IMR-90 (cell line): ENCODE measurements around the gene PPDPF. TPM values are rescaled to one million over a fixed set of nuclear protein-coding genes. Genes with fewer than 3 reads are reported as not detected.

Experiments used
- ATAC-seq: fragments of 200-7000 bp; cut with Tn5 transposase; 2 replicates; pipeline ENCODE4 v1.9.1; 2020; ENCODE audit warnings: low read depth, mild to moderate bottlenecking, moderate library complexity
- BruUV-seq: library from RNA; stranded (reverse); fragments of 400-500 nt; replicated peaks from 2 replicates; lab custom pipeline; 2021; lab: Mats Ljungman, UMichigan
- CTCF ChIA-PET: fragments of 300-600 bp; formaldehyde crosslinking; extraction: SDS; loops from one replicate; lab custom pipeline; 2021; ENCODE audit warnings: antibody characterized with exemption; lab: Yijun Ruan, JAX
- POLR2A ChIA-PET: fragments of 300-600 bp; sonication (Branson Sonifier 250); formaldehyde crosslinking; loops from one replicate; lab custom pipeline; 2022; ENCODE audit warnings: antibody characterized with exemption; ENCODE audit not compliant: unreplicated experiment; lab: Charles Lee
- DNase-seq: peaks from one replicate; pipeline ENCODE4 v3.0.0; 2013
- H2AFZ ChIP-seq: replicated peaks from 2 replicates; pipeline ENCODE3; 2013; ENCODE audit warnings: low read length, mild to moderate bottlenecking; ENCODE audit not compliant: poor library complexity
- H2AK5ac ChIP-seq: 2 replicates; pipeline ENCODE4 v1.6.1; 2013; ENCODE audit warnings: low read depth, low read length, inconsistent platforms
- H2AK9ac ChIP-seq: replicated peaks from 2 replicates; pipeline ENCODE3; 2013; ENCODE audit warnings: mild to moderate bottlenecking, low read depth, low read length, moderate library complexity; ENCODE audit not compliant: poor library complexity
- H2BK120ac ChIP-seq: 2 replicates; pipeline ENCODE4 v1.6.1; 2013; ENCODE audit warnings: low read depth, low read length, inconsistent platforms
- H2BK15ac ChIP-seq: 3 replicates; pipeline ENCODE4 v1.6.1; 2013; ENCODE audit warnings: low read depth, low read length, inconsistent platforms
- H2BK20ac ChIP-seq: 2 replicates; pipeline ENCODE4 v1.6.1; 2013; ENCODE audit warnings: low read depth, mild to moderate bottlenecking, inconsistent platforms, low read length, moderate library complexity
- H2BK5ac ChIP-seq: 2 replicates; pipeline ENCODE4 v1.6.1; 2013; ENCODE audit warnings: mild to moderate bottlenecking, low read depth, low read length, inconsistent platforms; ENCODE audit not compliant: poor library complexity, severe bottlenecking
- H3K14ac ChIP-seq: replicated peaks from 2 replicates; pipeline ENCODE4 v1.6.1; 2013; ENCODE audit warnings: low read depth, low read length, inconsistent platforms
- H3K18ac ChIP-seq: 2 replicates; pipeline ENCODE4 v1.6.1; 2013; ENCODE audit warnings: low read depth, low read length, control low read depth
- H3K23ac ChIP-seq: 2 replicates; pipeline ENCODE4 v1.6.1; 2013; ENCODE audit warnings: low read depth, low read length, inconsistent platforms
- H3K27ac ChIP-seq: 2 replicates; pipeline ENCODE4 v1.5.1; 2013; ENCODE audit warnings: mild to moderate bottlenecking, control low read depth, low read length; ENCODE audit not compliant: insufficient read depth
- H3K27me3 ChIP-seq: 2 replicates; pipeline ENCODE4 v1.6.1; 2013; ENCODE audit warnings: low read length; ENCODE audit not compliant: control insufficient read depth, insufficient read depth
- H3K36me3 ChIP-seq: 2 replicates; pipeline ENCODE4 v1.6.1; 2013; ENCODE audit warnings: low read length, mixed read lengths; ENCODE audit not compliant: control insufficient read depth, insufficient read depth
- H3K4ac ChIP-seq: 2 replicates; pipeline ENCODE4 v1.6.1; 2013; ENCODE audit warnings: low read depth, low read length, inconsistent platforms
- H3K4me1 ChIP-seq: 2 replicates; pipeline ENCODE4 v1.6.1; 2013; ENCODE audit warnings: low read length, mixed read lengths; ENCODE audit not compliant: control insufficient read depth, insufficient read depth
- H3K4me2 ChIP-seq: 2 replicates; pipeline ENCODE4 v1.6.1; 2013; ENCODE audit warnings: low read depth, mild to moderate bottlenecking, control low read depth, low read length, moderate library complexity
- H3K4me3 ChIP-seq: 2 replicates; pipeline ENCODE4 v1.5.1; 2013; ENCODE audit warnings: low read depth, mild to moderate bottlenecking, control low read depth, low read length, moderate library complexity; ENCODE audit not compliant: insufficient read depth
- H3K56ac ChIP-seq: 2 replicates; pipeline ENCODE4 v1.6.1; 2013; ENCODE audit warnings: low read length, inconsistent platforms; ENCODE audit not compliant: insufficient read depth; ENCODE audit errors: extremely low read depth
- H3K79me1 ChIP-seq, 2 experiments: 2 replicates each; pipeline ENCODE4 v1.6.1; 2013; ENCODE audit warnings: low read length in 2 of 2, inconsistent platforms in 1 of 2, low read depth in 1 of 2
- H3K9ac ChIP-seq: 2 replicates; pipeline ENCODE4 v1.6.1; 2013; ENCODE audit warnings: low read depth, low read length, control low read depth
- H3K9me1 ChIP-seq: 2 replicates; pipeline ENCODE4 v1.6.1; 2013; ENCODE audit warnings: low read length, inconsistent platforms; ENCODE audit not compliant: insufficient read depth
- H3K9me3 ChIP-seq: 2 replicates; pipeline ENCODE4 v1.6.1; 2013; ENCODE audit warnings: low read length; ENCODE audit not compliant: control insufficient read depth, insufficient read depth
- H4K20me1 ChIP-seq: 2 replicates; pipeline ENCODE4 v1.6.1; 2013; ENCODE audit warnings: low read length, inconsistent platforms; ENCODE audit not compliant: insufficient read depth
- H4K5ac ChIP-seq: 2 replicates; pipeline ENCODE4 v1.6.1; 2013; ENCODE audit warnings: mild to moderate bottlenecking, low read depth, low read length, control low read depth
- H4K8ac ChIP-seq, 2 experiments: 2 replicates each; pipeline ENCODE4 v1.6.1; 2013; ENCODE audit warnings: low read depth in 2 of 2, low read length in 2 of 2, control low read depth in 1 of 2, inconsistent platforms in 1 of 2
- H4K91ac ChIP-seq: 2 replicates; pipeline ENCODE4 v1.6.1; 2013; ENCODE audit warnings: low read depth, low read length, inconsistent platforms; ENCODE audit not compliant: insufficient read depth
- CTCF ChIP-seq: conservative IDR thresholded peaks from 2 replicates; pipeline ENCODE4 v1.5.1; 2012; ENCODE audit warnings: mild to moderate bottlenecking, low read depth, low read length, improper control_type of control experiment
- MAZ ChIP-seq: IDR thresholded peaks from 2 replicates; pipeline ENCODE4 v1.6.1; 2012; ENCODE audit warnings: low read depth, mild to moderate bottlenecking, low read length, improper control_type of control experiment, moderate library complexity, borderline replicate concordance
- POLR2A ChIP-seq: IDR thresholded peaks from 2 replicates; pipeline ENCODE4 v1.6.1; 2012; ENCODE audit warnings: mild to moderate bottlenecking, low read depth, low read length
- RAD21 ChIP-seq: IDR thresholded peaks from 2 replicates; pipeline ENCODE4 v1.6.1; 2012; ENCODE audit warnings: low read length, improper control_type of control experiment
- WGBS, 2 experiments: methylation state at CpG; one replicate each; pipeline versions ENCODE4 v1.1.5 to v1.1.7; 2013; ENCODE audit warnings: missing lambda C conversion rate in 2 of 2; ENCODE audit not compliant: insufficient read length in 1 of 2; ENCODE audit errors: extremely low coverage in 2 of 2; 5-methylcytosine and 5-hydroxymethylcytosine counted together
- dilution Hi-C: fragments of 300-500 bp; cut with HindIII; formaldehyde crosslinking; loops from one replicate; pipeline ENCODE4 v1.14.3; 2018; ENCODE audit warnings: low sequenced_read_pairs; ENCODE audit not compliant: unreplicated experiment
- in situ Hi-C: fragments of 300-500 bp; cut with MboI; formaldehyde crosslinking; loops from 3 replicates; pipeline ENCODE4 v1.14.3; 2019; ENCODE audit warnings: low sequenced_read_pairs, inconsistent platforms, mixed read lengths
- intact Hi-C: fragments of 100-400 bp; cut with micrococcal nuclease; formaldehyde crosslinking; loops from 2 replicates; pipeline ENCODE4 v1.10.0; 2022
- polyA plus RNA-seq, 3 experiments: library from polyadenylated mRNA; depleted of rRNA; stranded (reverse); fragments of >200 nt; gene quantifications; 2 replicates each; pipeline ENCODE4 v1.2.3, GENCODE V29; 2012; ENCODE audit warnings: low replicate concordance in 1 of 3
- total RNA-seq: library from RNA; depleted of rRNA; stranded (reverse); fragments of >200 nt; gene quantifications from 2 replicates; pipeline ENCODE4 v1.2.3, GENCODE V29; 2012

PPDPF gene
- total and polyA plus RNA-seq, 2 of the 4 experiments (the other 2 are of a cell fraction): 12.9 to 171 TPM

GRCh38 chr20:63477944-63478343, 42.6 kb upstream of the PPDPF start:
- no peaks in the 10 kb centered on the region for H3K9me3 ChIP-seq
- H3K14ac ChIP-seq: no peak overlapping the region
- H2AK5ac ChIP-seq: no peak overlapping the region
- in situ Hi-C loops: no loop called here
- no peak overlapping the region for H3K23ac ChIP-seq
- no peak overlapping the region for H3K56ac ChIP-seq
- H4K91ac ChIP-seq: no peak overlapping the region
- H4K5ac ChIP-seq: no peak overlapping the region
- no peak overlapping the region for H3K4me2 ChIP-seq
- H3K4ac ChIP-seq: no peak overlapping the region
- DNase-seq (no peak), ATAC-seq (no peak)
- no peak overlapping the region for H3K27ac ChIP-seq
- intact Hi-C loops: no loop called here
- H3K27me3 ChIP-seq: peaks cover 70% of the 10 kb centered on the region
- no peaks in the 10 kb centered on the region for H3K9me1 ChIP-seq
- no peak overlapping the region for H2AFZ ChIP-seq
- H3K4me1 ChIP-seq: no peaks in the 10 kb centered on the region
- H2BK5ac ChIP-seq: no peak overlapping the region
- 71% methylated on average over 7 of the region's 17 CpGs; no CpG with 5 or more reads in 1 of the 2 experiments for WGBS, 2 experiments
- no TSS peak for BruUV-seq
- H2BK120ac ChIP-seq: no peak overlapping the region
- ChIA-PET POLR2A (no interaction called here), CTCF (no interaction called here)
- dilution Hi-C loops: no loop called here
- H2BK20ac ChIP-seq: no peak overlapping the region
- no peak overlapping the region for H4K8ac ChIP-seq
- no peak for TF ChIP-seq CTCF
- TF ChIP-seq POLR2A: no peak
- no peak for TF ChIP-seq RAD21
- no peak for TF ChIP-seq MAZ
- H3K79me1 ChIP-seq: no peaks in the 10 kb centered on the region
- no peak overlapping the region for H3K9ac ChIP-seq
- H3K36me3 ChIP-seq: no peaks in the 10 kb centered on the region
- H2BK15ac ChIP-seq: no peak overlapping the region
- H4K20me1 ChIP-seq: no peaks in the 10 kb centered on the region; the same call in none of the 2 replicates
- H2AK9ac ChIP-seq: peak overlapping the region; percentile 8
- H3K18ac ChIP-seq: no peak overlapping the region
- no peak overlapping the region for H3K4me3 ChIP-seq
